GM19023 (cell line): ENCODE data around the gene FANCI.
A peak's percentile ranks its signal among the peaks of the same experiment; 100 is the strongest.
"Not testable (repeated sequence)": the region's sequence is repeated elsewhere in the genome, so short reads cannot be mapped to it uniquely, and the experiment has no call there.

Experiments
- ATAC-seq: cut with Tn5 transposase; IDR thresholded peaks from one replicate; pipeline ENCODE4 v1.9.1; 2021; ENCODE audit warnings: mild to moderate bottlenecking, moderate library complexity; ENCODE audit not compliant: unreplicated experiment

Gene FANCI

GRCh38 chr15:89221543-89221942 is 22.2 kb upstream of the FANCI start, which contains the start of gene RLBP1:
Gene RLBP1 (minus strand): TSS chr15:89221579. CDS start chr15:89218975, 2,604 bp downstream.
- ATAC-seq, result no peak

DNA sequence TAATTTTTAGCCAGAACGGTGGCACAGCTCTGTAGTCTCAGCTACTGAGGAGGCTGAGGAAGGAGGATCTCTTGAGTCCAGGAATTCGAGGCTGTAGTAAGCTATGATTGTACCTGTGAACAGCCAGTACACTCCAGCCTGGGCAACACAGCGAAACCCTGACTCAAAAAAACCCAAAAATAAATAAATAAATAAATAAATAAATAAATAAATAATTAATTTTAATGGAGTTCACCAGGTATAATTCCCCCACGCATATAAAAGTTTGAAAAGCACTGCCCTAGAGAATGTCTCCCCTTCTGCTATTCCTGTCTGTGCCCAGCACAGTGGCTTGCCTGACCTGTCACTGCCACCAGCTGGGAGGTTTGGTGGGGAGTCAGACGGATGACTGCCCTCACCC is 18.2 kb upstream of the FANCI start:
- ATAC-seq, result no peak

- ATAC-seq, result no peak
Observed at GRCh38 chr15:89226359-89227221, 17.2 kb upstream of the FANCI start.

- ATAC-seq, result no peak
Observed at GRCh38 chr15:89227425-89227824, 16.4 kb upstream of the FANCI start.

DNA sequence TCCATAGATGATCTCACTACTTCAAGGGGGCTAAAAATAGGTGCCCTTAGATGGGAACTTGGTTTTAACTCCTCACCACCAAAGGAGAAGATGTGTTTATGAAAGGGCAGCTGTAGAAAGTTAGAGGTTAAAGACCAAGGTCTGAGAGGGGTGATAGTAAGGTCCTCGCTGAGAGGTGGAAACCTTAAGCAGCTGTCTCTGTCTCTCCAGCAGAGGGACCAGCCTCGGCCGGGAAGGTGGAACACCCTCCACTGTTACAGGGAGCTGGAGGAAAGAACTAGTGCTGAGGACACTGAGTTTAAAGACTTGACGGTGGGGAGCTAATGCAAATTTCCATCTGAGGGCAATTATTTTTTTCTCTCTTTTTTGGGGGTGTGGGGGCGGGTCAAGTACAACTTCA is 13.5 kb upstream of the FANCI start:
- no peak for ATAC-seq

GRCh38 chr15:89231832-89232231 is 11.9 kb upstream of the FANCI start:
- no peak for ATAC-seq

DNA sequence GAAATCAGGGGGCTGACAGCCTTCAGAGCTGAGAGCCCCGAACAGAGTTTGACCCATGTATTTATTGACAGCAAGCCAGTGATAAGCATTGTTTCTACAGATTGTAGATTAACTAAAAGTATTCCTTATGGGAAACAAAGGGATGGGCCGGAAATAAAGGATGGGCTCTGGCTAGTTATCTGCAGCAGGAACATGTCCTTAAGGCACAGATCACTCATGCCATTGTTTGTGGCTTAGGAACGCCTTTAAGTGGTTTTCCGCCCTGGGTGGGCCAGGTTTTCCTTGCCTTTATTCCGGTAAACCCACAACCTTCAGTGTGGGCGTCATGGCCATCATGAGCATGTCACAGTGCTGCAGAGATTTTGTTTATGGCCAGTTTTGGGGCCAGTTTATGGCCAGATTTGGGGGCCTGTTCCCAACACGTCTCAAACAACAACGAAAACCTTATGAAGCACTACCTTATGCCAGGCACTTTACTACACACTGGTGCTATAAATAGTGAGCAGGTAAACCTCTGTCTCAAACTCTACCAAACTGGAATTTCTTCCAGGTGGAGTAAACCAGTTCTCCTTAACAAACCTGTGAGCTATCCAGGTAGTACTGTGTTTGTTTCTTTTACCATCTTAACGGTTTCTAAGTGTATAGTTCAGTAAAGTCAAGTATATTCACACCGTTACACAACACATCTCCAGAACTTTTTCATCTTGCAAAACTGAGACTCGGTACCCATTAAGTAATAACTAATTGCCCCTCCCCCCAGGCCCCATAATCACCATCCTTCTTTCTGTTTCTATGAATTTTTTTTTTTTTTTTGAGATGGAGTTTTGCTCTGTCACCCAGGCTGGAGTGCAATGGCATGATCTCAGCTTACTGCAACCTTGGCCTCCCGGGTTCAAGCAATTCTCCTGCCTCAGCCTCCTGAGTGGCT is 3.6 kb upstream of the FANCI start:
- ATAC-seq, result not testable (repeated sequence)

GRCh38 chr15:89243046-89243690 is 611 bp upstream of the FANCI start:
- no peak for ATAC-seq

- peak; percentile 4 for ATAC-seq
Observed at GRCh38 chr15:89244574-89244903, 760 bp downstream of the FANCI start.

GRCh38 chr15:89247446-89247845 is 3.7 kb downstream of the FANCI start:
- no peak for ATAC-seq

DNA sequence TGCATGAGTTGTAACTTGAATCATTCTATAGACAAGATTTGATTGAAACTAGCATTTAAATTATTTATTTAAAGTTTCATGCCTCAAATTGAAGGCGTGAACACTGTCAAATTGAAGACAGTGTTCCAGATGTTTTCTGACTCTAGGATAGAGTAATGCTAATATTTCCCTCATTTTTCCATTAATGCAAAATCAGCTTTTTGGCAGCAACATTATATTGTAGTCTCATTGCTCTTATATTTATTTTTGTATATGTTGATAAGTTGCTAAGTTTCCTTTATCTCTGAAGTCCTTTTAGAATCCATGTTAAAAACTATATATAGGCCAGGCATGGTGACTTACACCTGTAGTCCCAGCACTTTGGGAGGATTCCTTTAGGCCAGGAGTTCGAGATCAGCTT is 4.8 kb downstream of the FANCI start:
- no peak for ATAC-seq

- not testable (repeated sequence) for ATAC-seq
Observed at GRCh38 chr15:89250142-89250541, 6.4 kb downstream of the FANCI start.

GRCh38 chr15:89277281-89277680 is 33.5 kb downstream of the FANCI start:
- ATAC-seq, result not testable (repeated sequence)

DNA sequence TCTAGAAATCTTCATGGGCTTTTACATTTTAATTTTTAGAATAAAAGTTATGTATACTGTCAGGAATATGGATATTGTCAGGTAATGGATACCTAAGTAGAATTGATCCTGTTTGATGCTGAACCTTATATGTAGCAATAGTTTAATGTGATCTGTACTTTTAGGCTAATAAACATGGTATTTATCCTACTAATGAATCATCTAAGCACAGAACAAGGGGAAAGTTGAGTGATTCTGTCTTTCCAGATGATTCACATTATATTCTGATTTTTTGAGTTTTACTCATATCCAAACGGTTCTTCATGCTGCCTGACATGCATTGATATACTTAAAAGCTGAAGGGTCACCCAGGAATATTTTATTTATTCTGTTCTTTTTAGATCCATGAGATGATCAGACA is 34.5 kb downstream of the FANCI start:
- ATAC-seq, result no peak

- ATAC-seq, result no peak
Observed at GRCh38 chr15:89282631-89283030, 38.9 kb downstream of the FANCI start.

- no peak for ATAC-seq
Observed at GRCh38 chr15:89283201-89283600, 39.4 kb downstream of the FANCI start.

- no peak for ATAC-seq
Observed at GRCh38 chr15:89291934-89292438, 48.2 kb downstream of the FANCI start.

- no peak for ATAC-seq
Observed at GRCh38 chr15:89293012-89293411, 49.2 kb downstream of the FANCI start.

GRCh38 chr15:89299896-89300295 is 56.1 kb downstream of the FANCI start:
- ATAC-seq, result no peak

- no peak for ATAC-seq
Observed at GRCh38 chr15:89301304-89302089, 57.7 kb downstream of the FANCI start.
